Adrenal gland (tissue), 12 donors: Measurements from ENCODE around the gene MEP1A. TPM values are rescaled to one million over a fixed set of nuclear protein-coding genes. Genes with fewer than 3 reads are reported as not detected.
"Not testable (repeated sequence)": the region's sequence is repeated elsewhere in the genome, so short reads cannot be mapped to it uniquely, and the experiment has no call there.

Experiments
- DNase-seq, 7 donors: peaks; one replicate each; pipeline ENCODE4 v3.0.0-alpha.2; 2019 to 2020
- H3K27ac ChIP-seq, 5 donors: fragments of 200-600 bp; sonication (generic) in 4 of 5; 1 replicate in 3 of 5; 2 replicates in 2 of 5; pipeline versions ENCODE4 v1.5.1 to v1.8.0; 2016 to 2020; ENCODE audit warnings: mild to moderate bottlenecking in 1 of 5
- H3K27me3 ChIP-seq: fragments of 200-600 bp; 2 replicates; pipeline ENCODE4 v1.8.0; 2021
- H3K36me3 ChIP-seq, 2 donors: fragments of 200-600 bp; replicated peaks in 1 of 2; 1 replicate in 1 of 2; 2 replicates in 1 of 2; pipeline versions ENCODE4 v1.5.1 to v1.8.0; 2018 to 2022
- H3K4me1 ChIP-seq, 2 donors: fragments of 200-600 bp; replicated peaks in 1 of 2; 1 replicate in 1 of 2; 2 replicates in 1 of 2; pipeline versions ENCODE4 v1.5.1 to v1.8.0; 2018 to 2021
- H3K4me3 ChIP-seq, 4 donors: fragments of 200-600 bp; sonication (generic) in 3 of 4; one replicate each; pipeline ENCODE4 v1.5.1; 2016 to 2018
- H3K9me3 ChIP-seq, 3 donors: fragments of 200-600 bp; sonication (generic) in 1 of 3; replicated peaks in 1 of 3; 1 replicate in 2 of 3; 2 replicates in 1 of 3; pipeline versions ENCODE4 v1.5.1 to v1.8.0; 2016 to 2021
- POLR2A ChIP-seq, 2 donors: fragments of 450-650 bp; IDR thresholded peaks; one replicate each; pipeline ENCODE4 v1.6.1; 2017; ENCODE audit warnings: antibody characterized with exemption in 2 of 2, mild to moderate bottlenecking in 2 of 2, moderate library complexity in 1 of 2
- WGBS, 4 donors: extraction: QIAGEN DNeasy Blood & Tissue Kit in 2 of 4; methylation state at CpG; one replicate each; pipeline versions ENCODE4 v1.1.5 to v1.1.7; 2013 to 2017; 5-methylcytosine and 5-hydroxymethylcytosine counted together
- intact Hi-C, 2 donors: fragments of 100-400 bp; cut with DNase I; formaldehyde crosslinking; loops; one replicate each; pipeline versions ENCODE4 v1.14.1 to v1.15.0; 2022 to 2023
- polyA plus RNA-seq, 3 donors: library from polyadenylated mRNA; stranded (reverse); fragments of 200-250 nt in 2 of 3; fragments of 350-450 nt in 1 of 3; fragmentation: Illumina TruSeq in 1 of 3; extraction: RNeasy Lipid Tissue Mini Kit (QIAGEN cat#74804) in 1 of 3; gene quantifications; one replicate each; pipeline ENCODE4 v1.2.3, GENCODE V29; 2013 to 2014
- total RNA-seq, 9 donors: library from RNA; depleted of rRNA in 4 of 9; stranded (reverse); fragments of >200 nt in 4 of 9; fragments of 120-200 nt in 1 of 9; fragmentation: NEBNext Ultra II Directional in 1 of 9; extraction: Animal tissue kit (Norgen Biotek cat#: 25700) in 1 of 9; gene quantifications; one replicate each; pipeline versions ENCODE4 v1.1.0 to v1.2.4, GENCODE V29; 2013 to 2023
- TF ChIP-seq, protein P1 (sequence below), 6 experiments: fragments of 450-650 bp in 4 of 6; fragments of 200-600 bp in 2 of 6; sonication (generic) in 1 of 6; IDR thresholded peaks; 1 replicate in 5 of 6; 2 replicates in 1 of 6; pipeline versions ENCODE4 v1.5.1 to v1.8.0; 2016 to 2021; ENCODE audit warnings: antibody characterized with exemption in 6 of 6, mild to moderate bottlenecking in 2 of 6, moderate library complexity in 1 of 6
- donor health status: healthy with polysubstance abuse.
- donor health status: Bipolar disorder and iron deficiency.
- donor health status: DM: yes; HTN: yes; CAD: no.
- donor health status: DM: no; HTN: no; CAD: no.
- donor health status: DM: no; HTN: no; CAD: no.
- donor health status: DM: yes; HTN: yes; CAD: no.

Gene MEP1A
- total and polyA plus RNA-seq, 12 donors = 0.03 to 0.05 TPM; not detected in 10

DNA sequence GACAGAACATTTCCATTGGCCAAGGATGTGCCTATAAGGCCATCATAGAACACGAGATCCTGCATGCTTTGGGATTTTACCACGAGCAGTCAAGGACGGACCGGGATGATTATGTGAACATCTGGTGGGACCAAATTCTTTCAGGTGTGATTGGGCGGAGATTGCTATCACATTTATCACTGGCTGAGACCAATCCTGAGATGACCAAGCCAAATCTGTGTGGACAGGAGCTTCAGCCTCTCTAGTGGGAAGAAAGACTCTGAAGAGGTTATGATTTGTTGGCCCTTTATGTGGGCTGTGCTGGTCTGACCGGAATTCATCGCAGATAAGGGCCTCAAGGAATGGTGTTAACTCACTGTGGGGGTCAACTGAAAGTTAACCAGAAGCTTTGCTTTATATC, 26.4 kb downstream of the MEP1A start:
- Histone ChIP-seq H3K4me3 (no peak overlapping the region), H3K27me3 (no peaks in the 10 kb centered on the region), H3K27ac (no peak overlapping the region), H3K36me3 (no peaks in the 10 kb centered on the region), H3K4me1 (no peaks in the 10 kb centered on the region), H3K9me3 (no peaks in the 10 kb centered on the region)
- TF ChIP-seq, protein P1, sequence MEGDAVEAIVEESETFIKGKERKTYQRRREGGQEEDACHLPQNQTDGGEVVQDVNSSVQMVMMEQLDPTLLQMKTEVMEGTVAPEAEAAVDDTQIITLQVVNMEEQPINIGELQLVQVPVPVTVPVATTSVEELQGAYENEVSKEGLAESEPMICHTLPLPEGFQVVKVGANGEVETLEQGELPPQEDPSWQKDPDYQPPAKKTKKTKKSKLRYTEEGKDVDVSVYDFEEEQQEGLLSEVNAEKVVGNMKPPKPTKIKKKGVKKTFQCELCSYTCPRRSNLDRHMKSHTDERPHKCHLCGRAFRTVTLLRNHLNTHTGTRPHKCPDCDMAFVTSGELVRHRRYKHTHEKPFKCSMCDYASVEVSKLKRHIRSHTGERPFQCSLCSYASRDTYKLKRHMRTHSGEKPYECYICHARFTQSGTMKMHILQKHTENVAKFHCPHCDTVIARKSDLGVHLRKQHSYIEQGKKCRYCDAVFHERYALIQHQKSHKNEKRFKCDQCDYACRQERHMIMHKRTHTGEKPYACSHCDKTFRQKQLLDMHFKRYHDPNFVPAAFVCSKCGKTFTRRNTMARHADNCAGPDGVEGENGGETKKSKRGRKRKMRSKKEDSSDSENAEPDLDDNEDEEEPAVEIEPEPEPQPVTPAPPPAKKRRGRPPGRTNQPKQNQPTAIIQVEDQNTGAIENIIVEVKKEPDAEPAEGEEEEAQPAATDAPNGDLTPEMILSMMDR (IDR thresholded peaks at IDR 0.05) = no peak
- TF ChIP-seq POLR2A (IDR thresholded peaks at IDR 0.05) = no peak
- DNase-seq = no peak
- 83 to 87% (median 86%) methylated on average over 7 of the region's 7 CpGs for WGBS, 4 donors
- intact Hi-C loops = no loop called here

DNA sequence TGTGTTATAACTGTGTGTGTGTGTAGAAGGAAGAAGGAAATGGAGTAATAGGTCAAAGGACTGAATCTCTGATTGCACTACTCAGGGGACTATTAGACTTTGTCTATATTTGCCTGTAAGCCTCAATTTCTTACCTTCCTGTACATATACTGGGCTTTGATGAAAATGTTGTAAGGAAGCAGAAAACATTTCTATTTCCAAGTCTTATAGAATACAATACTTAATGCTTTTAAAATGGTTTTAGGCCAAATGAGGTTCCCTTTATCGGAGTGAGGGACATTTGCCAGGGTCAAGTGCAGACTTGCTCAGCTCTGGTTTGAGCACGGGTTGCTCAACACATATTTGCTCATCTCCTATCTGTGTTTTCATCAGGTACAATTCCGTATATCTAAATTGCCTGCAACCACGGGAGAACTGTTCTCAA, 28.3 kb downstream of the MEP1A start:
- no peaks in the 10 kb centered on the region for H3K36me3 ChIP-seq
- DNase-seq = peak in 1 of 7 donors; percentile 5
- intact Hi-C loops = no loop called here
- H3K4me1 ChIP-seq = no peaks in the 10 kb centered on the region
- H3K27me3 ChIP-seq = no peaks in the 10 kb centered on the region
- no peak overlapping the region for H3K27ac ChIP-seq
- no peak overlapping the region for H3K4me3 ChIP-seq
- 67 to 77% (median 71%) methylated on average over 4 of the region's 4 CpGs for WGBS, 4 donors
- H3K9me3 ChIP-seq = no peaks in the 10 kb centered on the region
- no peak for TF ChIP-seq POLR2A (IDR thresholded peaks at IDR 0.05)
- TF ChIP-seq, protein P1 (IDR thresholded peaks at IDR 0.05) = no peak

DNA sequence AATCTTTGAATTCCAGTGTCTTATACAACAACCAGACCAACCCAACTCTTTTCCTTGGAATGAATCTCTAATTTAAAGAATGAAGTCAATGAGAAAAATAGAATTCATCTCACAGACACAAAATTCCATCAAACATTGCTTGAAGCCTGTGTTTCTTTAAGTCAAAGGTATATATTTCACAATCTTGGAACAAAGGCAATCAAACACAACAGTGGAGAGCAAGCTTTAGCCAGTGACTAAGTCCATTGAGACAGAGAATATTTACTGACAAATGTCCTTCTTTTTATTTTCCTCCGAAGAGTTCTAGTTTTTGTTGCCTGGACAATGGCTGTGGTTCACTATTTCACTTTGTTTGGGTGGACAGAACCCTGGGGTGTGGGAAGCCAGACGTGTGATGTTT, 35.8 kb downstream of the MEP1A start:
- H3K9me3 ChIP-seq = no peaks in the 10 kb centered on the region
- no peaks in the 10 kb centered on the region for H3K36me3 ChIP-seq
- H3K27me3 ChIP-seq = no peaks in the 10 kb centered on the region
- no peak overlapping the region for H3K27ac ChIP-seq
- no peak overlapping the region for H3K4me3 ChIP-seq
- intact Hi-C loops = no loop called here
- no peak for TF ChIP-seq POLR2A (IDR thresholded peaks at IDR 0.05)
- TF ChIP-seq, protein P1 (IDR thresholded peaks at IDR 0.05) = no peak
- no peaks in the 10 kb centered on the region for H3K4me1 ChIP-seq
- 59 to 76% (median 68%) methylated on average over 2 of the region's 2 CpGs for WGBS, 4 donors
- DNase-seq = no peak

DNA sequence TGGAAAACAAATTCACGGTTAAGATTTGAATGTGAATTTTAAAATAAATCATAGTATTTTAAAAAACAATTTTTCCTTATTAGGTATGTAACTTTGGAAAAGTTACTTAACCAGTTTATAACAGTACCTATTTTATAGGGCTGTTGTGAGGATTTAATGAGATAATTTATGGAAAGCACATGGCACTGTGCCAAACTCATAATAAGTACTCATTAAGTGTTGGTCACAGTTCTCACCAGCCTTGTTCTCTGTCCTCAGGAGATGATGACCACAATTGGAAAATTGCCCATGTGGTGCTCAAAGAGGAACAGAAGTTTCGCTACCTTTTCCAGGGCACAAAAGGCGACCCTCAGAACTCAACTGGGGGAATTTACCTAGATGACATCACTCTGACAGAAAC, 39.6 kb downstream of the MEP1A start:
- intact Hi-C loops = no loop called here
- no peak for DNase-seq
- WGBS, 4 donors = 77 to 93% (median 89%) methylated on average over 1 to 3 of the region's 3 CpGs
- H3K4me1 ChIP-seq = no peaks in the 10 kb centered on the region
- H3K27me3 ChIP-seq = no peaks in the 10 kb centered on the region
- no peak overlapping the region for H3K27ac ChIP-seq
- H3K4me3 ChIP-seq = no peak overlapping the region
- no peaks in the 10 kb centered on the region for H3K9me3 ChIP-seq
- H3K36me3 ChIP-seq = no peaks in the 10 kb centered on the region
- TF ChIP-seq, protein P1 (IDR thresholded peaks at IDR 0.05) = no peak
- TF ChIP-seq POLR2A (IDR thresholded peaks at IDR 0.05) = no peak

DNA sequence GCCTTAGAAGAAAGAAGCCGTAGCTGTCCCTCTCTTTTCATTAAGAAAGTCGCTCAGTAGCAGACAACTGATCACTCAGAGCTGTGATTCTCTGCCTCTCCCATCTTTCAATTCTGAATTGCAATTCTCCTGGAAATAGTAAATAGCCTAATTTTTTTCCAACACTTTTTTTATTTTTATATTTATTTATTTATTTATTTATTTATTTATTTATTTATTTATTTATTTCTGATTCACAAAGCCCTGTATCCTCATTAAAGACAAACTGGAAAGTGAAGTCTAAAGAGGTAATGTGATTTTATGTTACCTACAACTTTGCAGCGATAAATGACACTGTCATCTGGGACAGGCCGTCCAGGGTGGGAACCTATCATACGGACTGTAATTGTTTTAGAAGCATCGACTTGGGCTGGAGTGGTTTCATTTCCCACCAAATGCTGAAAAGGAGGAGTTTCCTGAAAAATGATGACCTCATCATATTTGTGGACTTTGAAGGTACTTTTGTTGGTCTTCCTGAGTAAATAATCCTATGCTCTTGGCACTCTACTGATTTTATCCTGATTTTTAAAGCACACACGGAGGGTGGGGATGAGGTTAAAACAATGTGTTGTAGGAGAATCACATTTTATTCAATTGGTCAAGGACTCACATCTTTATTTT, 41.2 kb downstream of the MEP1A start:
- intact Hi-C loops = not testable (repeated sequence)

DNA sequence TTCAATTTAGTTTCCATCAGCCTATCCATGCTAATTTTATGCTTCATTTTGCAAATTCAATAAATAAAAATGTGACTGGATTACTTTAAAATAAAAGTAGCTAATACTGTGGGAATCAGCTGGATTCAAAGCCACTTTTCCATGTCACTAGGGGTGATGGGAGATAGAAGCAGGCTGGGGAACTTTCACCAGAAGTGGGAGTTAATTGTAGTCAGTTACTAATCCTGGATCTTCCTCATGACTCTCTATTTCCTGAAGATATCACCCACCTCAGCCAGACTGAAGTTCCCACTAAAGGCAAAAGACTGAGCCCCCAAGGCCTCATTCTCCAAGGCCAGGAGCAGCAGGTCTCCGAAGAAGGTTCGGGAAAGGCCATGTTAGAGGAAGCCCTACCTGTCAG, 41.8 kb downstream of the MEP1A start:
- intact Hi-C loops, H3K4me3 ChIP-seq, H3K27me3 ChIP-seq, H3K4me1 ChIP-seq, H3K36me3 ChIP-seq, DNase-seq, H3K9me3 ChIP-seq, H3K27ac ChIP-seq: not testable (repeated sequence)
- WGBS, 4 donors = 95 to 100% (median 97%) methylated on average over 2 of the region's 2 CpGs; no CpG with 5 or more reads in 1 of the 4 donors

More for the DNA sequence above, 41.2 kb downstream of the MEP1A start:
- H3K4me1 ChIP-seq, H3K4me3 ChIP-seq, H3K27me3 ChIP-seq, H3K36me3 ChIP-seq, H3K27ac ChIP-seq, DNase-seq, H3K9me3 ChIP-seq: not testable (repeated sequence)
- 55 to 76% (median 59%) methylated on average over 7 of the region's 7 CpGs for WGBS, 4 donors
